ENCODE measurements around the gene LAMA4.

LAMA4 gene

DNA sequence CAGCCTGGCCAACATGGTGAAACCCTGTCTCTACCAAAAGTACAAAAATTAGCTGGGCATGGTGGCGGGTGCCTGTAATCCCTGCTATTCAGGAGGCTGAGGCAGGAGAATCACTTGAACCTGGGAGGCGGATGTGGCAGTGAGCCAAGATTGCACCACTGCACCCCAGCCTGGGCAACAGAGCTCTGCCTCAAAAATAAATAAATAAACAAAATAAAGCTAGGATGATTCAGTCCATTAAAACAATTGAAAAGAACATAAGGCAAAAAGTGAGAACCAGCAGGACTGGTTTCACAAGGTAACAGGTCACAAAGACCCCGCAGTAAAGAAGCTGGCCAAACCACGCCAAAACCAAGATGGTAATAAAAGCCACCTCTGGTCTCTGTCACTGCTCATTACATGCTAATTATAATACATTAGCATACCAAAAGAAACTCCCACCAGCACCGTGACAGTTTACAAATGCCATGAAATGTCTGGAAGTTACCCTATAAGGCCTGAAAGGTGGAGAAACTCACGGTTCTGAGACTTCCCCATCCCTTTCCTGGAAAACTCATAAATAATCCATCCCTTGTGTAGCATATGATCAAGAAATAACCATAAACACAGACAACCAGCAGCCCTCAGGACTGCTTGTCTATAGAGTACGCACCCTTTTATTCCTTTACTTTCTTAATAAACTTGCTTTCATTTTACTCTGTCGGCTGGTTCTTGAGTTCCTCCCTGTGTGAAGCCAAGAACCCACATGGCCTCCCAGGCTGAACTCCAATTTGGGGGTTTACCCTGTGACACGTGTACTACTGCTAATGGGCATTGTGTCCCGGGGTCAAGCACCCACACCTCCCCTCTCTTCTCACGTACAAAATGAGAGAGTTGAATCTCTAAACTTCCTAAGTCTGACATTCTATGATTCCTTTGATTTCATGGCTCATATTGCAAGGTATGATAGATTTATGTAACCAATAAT is 10.2 kb downstream of the LAMA4 start:
- no peak for DNase-seq (ENCODE audit: low read depth)

DNA sequence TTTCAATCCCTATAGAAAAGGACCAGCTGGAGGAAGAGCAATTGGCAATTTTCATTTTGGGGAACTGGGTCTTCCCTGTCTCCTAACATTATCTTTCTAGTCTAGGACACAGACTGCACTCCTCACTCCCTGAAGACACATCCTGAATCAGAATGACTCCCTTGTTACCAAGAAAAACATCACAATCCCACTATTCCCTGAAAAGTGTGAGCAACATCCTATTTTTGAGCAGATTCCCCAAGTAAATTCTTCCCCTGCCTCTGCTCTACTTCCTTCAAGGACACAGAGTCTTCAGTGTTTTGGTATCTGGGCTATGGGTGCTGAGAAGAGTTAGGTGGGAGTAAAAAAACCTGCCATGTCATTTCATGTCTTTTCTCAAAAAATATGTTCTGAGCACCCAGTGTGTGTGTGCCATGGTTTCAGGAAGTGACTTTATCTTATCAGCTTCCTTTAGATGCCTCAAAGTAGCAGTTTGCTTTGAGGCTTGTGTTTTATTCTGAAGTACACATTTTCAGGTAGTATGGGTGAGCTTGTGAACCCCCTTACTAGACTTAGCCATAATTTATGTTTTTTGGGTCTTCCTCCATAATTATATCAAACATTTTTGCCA is 12.4 kb downstream of the LAMA4 start:
- DNase-seq (ENCODE audit: low read depth): no peak

DNA sequence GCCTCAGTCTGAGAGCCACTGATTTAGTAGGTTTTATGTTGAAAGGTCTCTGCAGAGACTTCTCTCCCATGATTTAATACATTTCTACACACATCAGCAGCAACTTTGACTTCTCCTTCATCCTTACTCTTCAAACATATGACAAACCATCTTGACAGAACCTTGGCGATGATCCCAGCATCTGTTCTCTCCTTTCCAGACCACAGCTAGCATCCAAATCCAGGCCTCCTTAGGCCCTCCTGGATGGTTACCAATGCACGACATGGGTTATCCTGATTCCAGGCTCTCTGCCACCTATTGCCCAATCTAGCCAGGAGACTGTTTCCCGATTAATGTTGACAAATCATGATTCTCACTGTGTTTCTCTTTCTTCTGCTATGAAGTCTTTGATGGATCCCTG is 16.8 kb downstream of the LAMA4 start:
- DNase-seq (ENCODE audit: low read depth): peak; percentile 99

DNA sequence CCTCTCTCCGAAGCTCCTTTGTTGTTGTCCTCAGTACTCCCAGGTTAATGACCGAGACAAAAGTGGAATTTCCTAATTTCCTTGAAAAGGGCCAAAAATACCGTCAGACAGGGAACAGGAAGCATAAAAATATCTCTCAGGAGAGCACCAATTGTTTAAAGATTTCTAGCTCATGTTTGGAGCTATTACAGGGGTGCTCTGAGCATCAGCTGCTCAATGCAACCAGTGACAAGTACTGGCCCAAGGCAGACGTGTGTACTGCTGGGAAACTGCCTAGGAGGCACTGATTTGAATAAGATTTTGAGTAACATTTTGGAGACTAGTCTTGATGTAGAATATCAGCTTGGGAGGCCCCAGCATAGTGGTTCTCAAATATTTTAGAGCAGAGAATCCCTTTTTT is 17.3 kb downstream of the LAMA4 start:
- no peak for DNase-seq (ENCODE audit: low read depth)

DNA sequence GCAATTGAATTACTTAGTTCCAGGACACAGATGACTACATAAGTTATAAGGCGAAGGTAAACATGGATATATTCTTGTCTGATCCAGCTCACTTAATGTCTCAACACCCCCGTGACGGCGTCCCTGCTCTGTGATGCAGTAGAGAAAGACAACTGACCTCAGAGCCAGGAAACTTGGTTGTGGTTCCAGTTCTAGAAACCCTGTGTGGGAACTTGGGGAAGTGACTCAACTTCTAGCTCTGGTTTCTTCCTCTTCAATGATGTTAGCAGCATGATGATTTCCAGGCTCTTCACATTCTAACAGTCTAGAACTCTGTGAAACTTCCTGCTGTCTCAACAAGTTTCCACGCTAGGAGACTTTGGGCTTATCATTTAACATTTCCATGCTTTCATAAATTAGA is 18.4 kb downstream of the LAMA4 start:
- DNase-seq (ENCODE audit: low read depth): no peak

DNA sequence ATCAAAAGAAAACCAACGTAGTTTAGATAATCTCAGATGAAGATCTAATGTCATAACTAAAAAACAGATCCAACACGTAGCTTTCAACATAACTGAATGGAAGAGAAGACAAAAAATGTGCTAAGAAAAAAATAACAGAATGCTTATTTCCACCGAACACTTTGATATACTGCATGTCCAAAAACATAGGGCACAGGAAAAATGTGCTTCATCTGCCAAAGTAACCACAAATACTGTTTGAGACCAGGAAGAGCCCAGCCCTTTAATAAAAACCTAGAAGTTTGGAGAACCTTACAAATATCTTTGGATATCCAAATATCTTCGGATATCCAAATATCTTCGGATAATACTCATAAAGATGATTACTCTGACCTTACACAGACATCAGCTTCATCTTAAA is 19.8 kb downstream of the LAMA4 start:
- no peak for DNase-seq (ENCODE audit: low read depth)

DNA sequence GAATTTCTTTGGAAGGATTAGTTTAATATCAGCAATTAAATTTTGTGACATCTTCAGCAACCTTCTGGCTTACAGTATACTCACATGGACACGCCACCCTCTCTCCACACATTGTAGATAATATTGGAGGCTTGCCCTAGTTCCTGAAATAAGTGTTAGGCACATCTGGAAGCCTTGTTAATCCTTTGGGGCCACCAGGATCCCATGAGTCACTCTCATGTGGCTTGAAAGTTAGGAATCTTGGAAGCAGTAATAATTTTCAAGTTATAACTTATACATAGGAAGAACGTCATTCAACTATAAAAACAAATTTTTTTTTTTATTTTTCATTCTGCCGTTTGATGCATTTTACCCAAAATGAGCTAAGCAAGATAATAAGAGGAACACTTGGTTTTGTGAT is 20.5 kb downstream of the LAMA4 start:
- peak; percentile 90 for DNase-seq (ENCODE audit: low read depth)

DNA sequence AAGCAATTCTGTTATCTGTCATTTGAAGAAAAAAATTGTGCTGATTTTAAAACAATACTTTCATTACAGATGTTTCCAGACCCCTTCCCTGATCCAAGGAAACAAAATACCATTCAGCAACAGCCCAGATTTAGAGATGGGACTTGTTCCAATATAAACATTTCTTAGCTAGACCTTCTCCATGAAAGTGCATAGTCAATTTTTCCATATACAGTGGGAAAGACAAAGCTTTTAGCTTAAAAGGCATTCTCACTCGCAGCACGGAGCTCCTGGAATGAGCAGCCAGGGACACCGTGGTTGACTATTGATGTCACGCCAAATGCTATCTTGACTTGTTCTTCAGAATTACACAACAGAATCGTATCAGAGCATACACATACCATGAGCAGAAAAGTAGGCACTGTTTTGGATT is 21.5 kb downstream of the LAMA4 start:
- peak; percentile 84 for DNase-seq (ENCODE audit: low read depth)

DNA sequence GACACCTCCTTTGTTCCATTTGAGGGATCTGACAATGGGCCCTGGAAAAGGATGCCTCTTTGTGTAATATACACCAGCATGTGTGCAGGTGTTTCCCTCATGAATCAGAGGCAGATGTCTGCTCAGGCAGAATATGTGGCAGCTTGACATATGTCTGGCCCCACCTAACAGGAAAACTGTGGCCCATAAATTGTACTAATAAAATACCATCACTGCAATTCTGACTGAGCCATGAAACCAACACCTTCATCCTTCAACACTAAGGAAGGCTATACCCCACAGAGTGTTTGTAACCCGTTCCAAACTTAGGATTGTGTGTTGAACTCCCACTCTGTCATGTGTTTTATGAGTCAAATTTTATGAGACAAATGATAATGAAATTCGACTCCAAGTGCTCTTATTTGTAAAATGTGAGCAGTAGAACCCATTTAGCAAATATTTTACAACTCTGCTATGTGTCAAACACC is 22.7 kb downstream of the LAMA4 start:
- DNase-seq (ENCODE audit: low read depth): no peak

DNA sequence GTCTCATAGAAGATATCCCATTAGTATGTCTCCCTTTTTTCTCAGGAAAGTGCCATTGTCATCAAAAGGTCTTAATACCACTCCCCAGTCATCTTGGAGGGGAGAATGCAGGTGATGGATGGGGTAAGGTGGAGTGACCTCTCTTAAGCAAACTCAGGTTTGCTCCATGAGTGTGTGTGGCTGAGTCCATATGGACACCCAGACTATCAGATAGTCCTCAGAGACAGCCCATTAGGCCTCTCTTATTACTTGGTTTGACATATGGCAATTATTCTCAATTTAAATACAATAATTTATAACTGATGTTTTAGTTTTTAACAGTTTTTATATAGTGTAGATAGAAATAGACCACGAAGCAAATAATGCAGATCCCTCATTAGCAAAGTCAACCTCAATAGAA is 23.2 kb downstream of the LAMA4 start:
- no peak for DNase-seq (ENCODE audit: low read depth)

DNA sequence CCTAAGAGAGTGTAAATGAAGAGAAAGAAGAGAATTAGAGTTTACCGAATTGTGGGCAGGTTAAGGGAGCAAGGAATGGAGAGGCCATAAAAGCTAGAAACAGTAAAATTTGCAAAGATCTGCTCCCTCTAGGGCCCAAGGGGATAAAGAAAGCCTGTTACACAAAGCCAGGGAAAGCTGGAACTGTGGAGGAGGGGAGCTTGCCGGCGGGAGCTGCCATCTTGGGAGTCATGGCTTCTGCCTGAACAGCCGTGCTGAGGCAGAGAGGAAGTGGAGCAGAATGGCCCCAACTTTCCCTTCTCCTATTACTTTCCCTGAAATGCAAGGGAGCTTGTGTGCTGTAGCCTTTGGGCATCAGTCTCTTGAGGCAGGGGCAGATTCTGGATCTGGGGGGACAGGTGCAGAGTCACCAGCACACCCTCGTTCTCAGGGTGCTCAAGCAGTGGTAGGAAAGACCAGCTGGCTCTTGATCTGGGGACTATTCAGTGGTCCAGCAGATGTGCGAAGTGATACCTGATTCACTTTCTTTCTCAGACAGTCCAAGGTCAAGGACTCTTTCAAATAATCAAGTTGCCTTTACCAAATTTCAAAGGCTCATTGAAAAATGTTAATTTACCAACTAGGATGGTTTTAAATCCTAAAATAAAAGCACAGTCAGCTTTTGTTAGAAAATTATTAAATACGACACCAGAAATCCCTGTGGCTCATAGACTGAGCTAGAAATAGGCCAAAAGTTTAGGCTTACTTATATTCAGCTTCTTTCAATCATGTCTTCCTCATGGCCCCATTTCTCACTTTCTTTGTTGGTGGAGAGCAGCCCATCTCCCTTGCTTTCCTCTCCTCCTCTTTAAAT is 25.7 kb downstream of the LAMA4 start:
- DNase-seq (ENCODE audit: low read depth): no peak

DNA sequence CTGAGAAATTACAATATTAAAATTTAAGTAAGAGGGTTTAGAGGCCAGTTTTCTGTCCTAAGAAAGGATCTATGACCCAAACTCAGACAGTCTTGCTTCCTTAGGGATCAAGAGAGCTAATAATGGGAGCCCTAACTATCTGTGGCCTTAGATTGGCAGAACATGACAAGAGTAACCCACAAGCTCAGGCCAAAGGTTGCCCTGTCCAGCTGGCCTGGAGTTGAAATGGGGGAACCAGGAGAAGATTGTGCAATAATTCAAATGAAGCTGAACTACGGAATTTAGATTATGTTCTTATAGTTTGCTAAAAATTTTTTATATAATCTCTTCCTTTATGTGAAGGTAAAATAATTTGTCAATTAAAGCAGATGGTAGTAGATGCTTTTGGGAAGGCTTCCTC is 26.4 kb downstream of the LAMA4 start:
- no peak for DNase-seq (ENCODE audit: low read depth)

DNA sequence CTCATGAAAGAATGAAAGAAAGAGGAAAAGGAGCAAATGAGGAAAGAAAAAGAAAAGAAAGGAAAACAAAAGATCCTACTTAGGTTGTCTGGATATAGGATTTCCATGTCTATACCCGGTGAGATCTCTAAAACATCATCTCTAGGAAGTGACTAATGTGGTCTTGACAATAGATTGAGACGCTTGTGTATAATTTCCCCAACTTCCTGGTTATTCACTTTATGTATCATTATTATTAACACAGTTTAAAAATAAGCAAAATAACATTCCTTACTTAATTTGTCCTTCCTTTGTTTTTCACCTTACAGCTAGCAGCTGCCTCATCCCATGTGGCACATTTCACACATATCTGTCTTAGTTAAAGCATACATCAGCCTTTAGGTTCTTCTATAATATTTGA is 27.0 kb downstream of the LAMA4 start:
- DNase-seq (ENCODE audit: low read depth): no peak

DNA sequence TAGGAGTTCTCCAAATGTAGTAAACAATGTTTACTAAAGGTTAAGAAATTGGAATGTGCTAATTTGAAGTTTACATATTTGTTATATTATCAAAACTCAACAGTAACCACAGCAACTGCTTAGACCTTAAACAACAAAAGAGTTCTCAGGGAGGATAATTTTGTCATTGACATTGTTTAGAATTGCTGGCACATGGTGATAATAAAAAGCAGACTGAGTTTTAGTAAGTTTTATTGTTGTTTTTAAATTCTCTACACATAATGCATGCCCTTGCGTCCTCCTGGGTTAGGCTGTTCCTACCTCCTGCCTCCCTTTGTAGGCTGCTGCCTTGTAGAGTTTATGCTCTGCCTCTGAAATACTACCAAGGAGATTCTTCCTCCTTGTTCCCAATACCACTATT is 28.7 kb downstream of the LAMA4 start:
- no peak for DNase-seq (ENCODE audit: low read depth)

DNA sequence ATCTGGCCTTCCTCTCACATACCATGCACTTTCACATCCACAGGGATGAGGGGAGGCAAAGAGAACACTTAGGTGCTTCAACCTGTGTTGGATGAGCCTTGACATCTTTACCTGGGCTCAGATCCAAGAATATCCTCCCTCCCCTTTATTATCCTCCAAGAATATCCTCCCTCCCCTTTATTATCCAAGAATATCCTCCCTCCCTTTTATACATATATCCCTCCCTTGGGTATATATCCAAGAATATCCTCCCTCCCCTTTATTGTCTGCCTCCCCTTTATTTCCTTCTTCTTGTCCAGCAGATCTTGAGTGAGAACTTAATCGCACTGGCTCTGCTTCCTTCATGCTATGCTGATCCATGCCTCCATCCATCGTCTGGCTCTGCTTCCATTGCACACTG is 30.3 kb downstream of the LAMA4 start:
- DNase-seq (ENCODE audit: low read depth): no peak

DNA sequence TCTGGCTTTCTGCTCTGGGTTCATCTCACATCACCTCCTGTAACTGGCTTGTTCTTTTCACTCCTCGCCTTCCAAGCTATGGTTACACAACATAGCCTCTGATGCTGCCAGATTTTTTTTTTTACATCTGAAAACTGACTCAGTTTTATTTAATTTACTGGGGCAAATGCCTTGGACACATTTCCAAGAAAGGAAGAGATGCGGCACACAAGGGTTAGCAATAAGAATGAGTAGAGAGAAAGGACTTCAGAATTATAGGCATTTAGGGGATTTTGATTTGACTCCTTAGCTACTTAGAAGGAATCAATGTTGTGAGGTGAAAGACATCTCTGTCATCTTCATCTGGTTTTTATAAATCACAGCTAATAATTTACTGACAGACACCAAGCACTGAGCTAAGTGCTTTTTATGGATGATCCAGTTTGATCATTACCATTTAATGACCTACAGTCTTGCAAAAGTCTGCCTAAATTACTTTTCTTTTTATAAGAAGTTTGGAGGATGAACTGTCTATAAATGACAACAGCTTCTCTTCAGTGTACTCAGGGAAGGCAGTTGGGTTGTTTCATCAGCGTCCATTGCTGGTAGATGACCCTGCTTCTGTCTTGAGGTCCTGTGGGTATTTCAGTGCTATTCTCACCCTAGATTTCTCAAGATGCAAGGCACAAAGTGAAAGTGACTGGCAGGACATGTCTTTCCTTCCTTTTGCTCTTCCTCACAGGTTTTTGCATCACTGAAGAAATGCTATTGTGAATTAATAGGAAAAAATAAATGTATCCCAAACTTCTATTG is 31.1 kb downstream of the LAMA4 start:
- peak; percentile 92 for DNase-seq (ENCODE audit: low read depth)

DNA sequence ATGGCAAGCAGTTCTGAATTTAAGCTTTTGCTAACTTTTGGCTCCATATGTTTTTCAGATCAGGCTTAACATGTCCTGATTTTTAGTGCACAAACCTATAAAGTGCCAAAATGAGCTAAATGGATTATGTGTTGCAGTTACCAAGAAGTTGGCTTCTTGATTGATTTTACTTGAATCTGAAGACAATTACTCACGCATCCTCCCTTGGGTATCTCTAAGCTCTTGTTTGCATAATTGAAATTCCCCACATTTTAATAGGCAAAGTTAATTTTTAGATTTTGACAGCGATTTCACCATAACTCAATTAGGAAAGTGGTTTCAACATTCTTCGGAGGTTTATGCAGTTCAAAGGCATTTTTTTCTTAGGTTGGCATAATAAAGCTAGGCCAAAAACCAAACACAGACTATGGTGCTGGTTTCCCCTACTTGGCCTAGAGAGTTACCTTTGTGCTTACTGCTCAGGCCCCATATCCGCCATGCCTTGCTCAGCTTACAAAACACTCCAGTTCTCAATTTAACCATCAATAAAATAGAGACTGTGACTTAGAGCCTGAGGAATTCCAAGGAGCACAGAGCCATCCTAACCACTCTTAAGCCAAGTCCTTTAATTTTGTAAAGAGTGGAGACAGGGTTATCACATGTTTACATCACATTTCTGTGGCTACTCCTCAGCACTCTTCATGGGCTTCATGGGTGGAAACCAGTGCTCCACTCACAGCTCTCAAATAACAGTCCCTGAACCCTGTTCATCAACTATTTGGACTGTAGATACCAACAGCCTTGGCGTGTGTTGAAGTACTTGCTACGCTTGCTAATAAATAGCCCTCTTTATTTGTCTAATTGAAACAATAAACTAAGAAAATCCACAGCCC is 32.1 kb downstream of the LAMA4 start:
- DNase-seq (ENCODE audit: low read depth): no peak

DNA sequence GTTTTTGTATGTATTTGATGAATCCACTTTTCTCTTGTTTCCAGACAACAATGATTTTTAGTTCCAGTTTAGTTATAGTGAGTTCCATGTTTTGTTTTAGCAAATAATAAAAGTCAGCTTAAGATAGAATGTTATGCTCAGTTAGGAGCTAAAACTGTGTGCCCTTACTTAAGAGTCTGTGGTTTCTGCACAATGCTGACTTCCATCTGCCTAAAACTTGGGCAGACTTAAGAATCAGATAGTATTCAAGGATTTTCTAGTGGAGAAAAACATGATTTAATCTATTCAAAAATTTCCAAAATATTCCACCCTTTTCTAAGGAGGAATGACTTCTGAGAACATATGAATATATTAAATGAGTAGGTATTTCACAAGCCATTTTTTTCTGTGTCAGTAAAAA is 32.8 kb downstream of the LAMA4 start:
- DNase-seq (ENCODE audit: low read depth): no peak

DNA sequence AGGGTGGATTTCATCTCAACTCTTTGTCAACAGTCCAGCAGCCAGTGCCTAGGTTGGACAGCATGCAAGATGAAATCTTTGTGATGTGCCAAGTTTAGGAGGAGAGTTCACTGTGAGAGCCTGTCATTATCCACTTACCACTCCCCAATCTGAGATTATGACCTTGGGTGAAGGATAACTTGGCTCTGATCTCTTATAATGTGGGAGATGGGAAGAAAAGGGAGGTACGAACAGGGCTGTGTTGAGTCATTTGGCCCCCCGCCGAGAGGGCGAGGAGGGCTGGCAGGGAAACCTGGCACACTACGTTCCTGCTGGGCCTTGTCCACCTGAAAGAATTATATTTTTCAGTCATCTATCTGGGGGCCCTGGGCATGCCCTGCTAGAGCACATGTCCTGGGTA is 35.8 kb downstream of the LAMA4 start:
- DNase-seq (ENCODE audit: low read depth): no peak

DNA sequence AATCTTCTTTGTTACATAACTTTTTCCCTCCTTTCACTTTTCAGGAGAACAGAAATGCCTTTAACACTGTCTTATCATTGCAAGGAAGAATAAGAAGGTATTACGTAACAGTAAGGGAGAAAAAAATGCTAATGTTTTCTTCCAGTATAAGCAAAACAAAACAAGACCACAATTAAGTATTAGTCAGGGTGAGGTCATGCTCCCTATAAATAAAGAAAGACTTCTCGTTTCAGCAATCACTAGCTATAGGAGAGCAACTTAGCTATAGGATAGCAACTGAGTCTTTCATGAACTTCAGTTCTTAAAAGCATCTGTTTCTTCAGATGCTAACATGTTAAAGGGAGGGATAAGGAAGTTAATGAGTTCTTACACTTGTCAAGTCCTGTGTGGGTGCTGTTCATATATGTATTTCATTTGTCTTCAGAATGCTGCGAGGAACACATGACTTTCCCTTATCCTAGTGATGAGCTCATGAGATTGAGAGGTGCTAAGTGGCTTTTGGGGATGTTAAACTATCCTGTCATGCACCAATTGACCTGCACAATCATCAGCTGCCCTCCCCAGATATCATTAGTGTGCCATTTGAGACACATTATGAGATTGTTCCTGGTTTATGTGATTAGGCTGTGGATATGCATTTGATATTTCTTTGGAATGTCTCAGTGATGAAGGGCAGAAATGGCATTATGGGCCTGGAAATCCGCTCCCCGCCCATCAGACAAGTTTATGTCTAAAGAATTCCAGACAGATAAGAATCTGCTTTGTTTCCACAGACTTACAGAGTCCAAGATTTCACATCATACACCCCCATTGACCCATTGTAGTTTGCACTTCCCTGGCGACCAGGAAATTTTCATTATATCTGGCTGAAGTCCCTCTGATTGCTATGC is 37.5 kb downstream of the LAMA4 start:
- DNase-seq (ENCODE audit: low read depth): peak; percentile 71

Measured in stromal cell of bone marrow (primary cell).